H9 (cell line): ENCODE measurements around the gene PRSS27. TPM values are rescaled to one million over a fixed set of nuclear protein-coding genes. Genes with fewer than 3 reads are reported as not detected.

Source experiments
- DNase-seq: peaks from one replicate; pipeline ENCODE4 v3.0.0-alpha.2; 2017
- H2AFZ ChIP-seq: one replicate; pipeline ENCODE4 v1.6.1; 2013; ENCODE audit warnings: mild to moderate bottlenecking, low read length, control low read depth, moderate library complexity
- H2AK5ac ChIP-seq: 2 replicates; pipeline ENCODE4 v1.6.1; 2013; ENCODE audit warnings: low read length, control low read depth, mixed read lengths; ENCODE audit not compliant: insufficient read length
- H2BK120ac ChIP-seq: one replicate; pipeline ENCODE4 v1.6.1; 2013; ENCODE audit warnings: low read depth, mild to moderate bottlenecking, low read length, control low read depth, inconsistent platforms; ENCODE audit not compliant: poor library complexity, severe bottlenecking
- H2BK12ac ChIP-seq: 2 replicates; pipeline ENCODE4 v1.6.1; 2013; ENCODE audit warnings: low read length, control low read depth, mixed read lengths, low read depth; ENCODE audit not compliant: insufficient read length
- H2BK15ac ChIP-seq: 2 replicates; pipeline ENCODE4 v1.6.1; 2013; ENCODE audit warnings: low read depth, low read length, control low read depth
- H2BK20ac ChIP-seq: one replicate; pipeline ENCODE4 v1.6.1; 2013; ENCODE audit warnings: low read depth, mild to moderate bottlenecking, low read length, control low read depth, inconsistent platforms; ENCODE audit not compliant: poor library complexity, severe bottlenecking
- H2BK5ac ChIP-seq: 2 replicates; pipeline ENCODE4 v1.6.1; 2013; ENCODE audit warnings: low read length, control low read depth, mixed read lengths; ENCODE audit not compliant: insufficient read length
- H3K14ac ChIP-seq: 2 replicates; pipeline ENCODE4 v1.6.1; 2013; ENCODE audit warnings: low read length, control low read depth; ENCODE audit not compliant: insufficient read depth
- H3K18ac ChIP-seq: 2 replicates; pipeline ENCODE4 v1.6.1; 2013; ENCODE audit warnings: low read depth, mild to moderate bottlenecking, mixed read lengths, low read length, control low read depth; ENCODE audit not compliant: insufficient read length
- H3K23ac ChIP-seq: 2 replicates; pipeline ENCODE4 v1.6.1; 2013; ENCODE audit warnings: low read length, control low read depth, mixed read lengths, low read depth; ENCODE audit not compliant: insufficient read length
- H3K23me2 ChIP-seq: 2 replicates; pipeline ENCODE4 v1.6.1; 2013; ENCODE audit warnings: low read depth, mild to moderate bottlenecking, mixed read lengths, low read length, control low read depth; ENCODE audit not compliant: insufficient read length, poor library complexity, severe bottlenecking
- H3K27ac ChIP-seq: 2 replicates; pipeline ENCODE4 v1.5.1; 2013; ENCODE audit warnings: low read length, control low read depth, mixed read lengths, low read depth; ENCODE audit not compliant: insufficient read length
- H3K27me3 ChIP-seq: 2 replicates; pipeline ENCODE4 v1.6.1; 2013; ENCODE audit warnings: low read length, control low read depth, inconsistent platforms; ENCODE audit not compliant: insufficient read depth
- H3K4ac ChIP-seq: 2 replicates; pipeline ENCODE4 v1.6.1; 2013; ENCODE audit warnings: low read depth, mild to moderate bottlenecking, control low read depth, inconsistent platforms, low read length, moderate library complexity
- H3K4me1 ChIP-seq: 2 replicates; pipeline ENCODE4 v1.6.1; 2013; ENCODE audit warnings: low read length, control low read depth, inconsistent platforms; ENCODE audit not compliant: insufficient read depth
- H3K4me2 ChIP-seq: 2 replicates; pipeline ENCODE4 v1.6.1; 2013; ENCODE audit warnings: low read length, control low read depth, mixed read lengths; ENCODE audit not compliant: insufficient read length, insufficient read depth
- H3K56ac ChIP-seq: 2 replicates; pipeline ENCODE4 v1.6.1; 2013; ENCODE audit warnings: low read depth, mild to moderate bottlenecking, mixed read lengths, low read length, control low read depth; ENCODE audit not compliant: insufficient read length
- H3K79me1 ChIP-seq: 2 replicates; pipeline ENCODE4 v1.6.1; 2013; ENCODE audit warnings: low read depth, mild to moderate bottlenecking, moderate library complexity, low read length, control low read depth, inconsistent platforms; ENCODE audit not compliant: insufficient read depth, poor library complexity, severe bottlenecking
- H3K79me2 ChIP-seq: 2 replicates; pipeline ENCODE4 v1.6.1; 2013; ENCODE audit warnings: low read length, control low read depth, inconsistent platforms; ENCODE audit not compliant: insufficient read depth
- H3K9ac ChIP-seq: 2 replicates; pipeline ENCODE4 v1.6.1; 2013; ENCODE audit warnings: low read length, control low read depth, mixed read lengths; ENCODE audit not compliant: insufficient read length; ENCODE audit errors: extremely low read depth
- H3K9me3 ChIP-seq: one replicate; pipeline ENCODE4 v1.6.1; 2013; ENCODE audit warnings: low read depth, low read length, inconsistent platforms; ENCODE audit not compliant: control insufficient read depth
- H3T11ph ChIP-seq: one replicate; pipeline ENCODE4 v1.6.1; 2013; ENCODE audit warnings: mild to moderate bottlenecking, low read length, control low read depth, inconsistent platforms
- H4K20me1 ChIP-seq: one replicate; pipeline ENCODE4 v1.6.1; 2013; ENCODE audit not compliant: control insufficient read depth, insufficient read length, insufficient read depth
- H4K5ac ChIP-seq: 2 replicates; pipeline ENCODE4 v1.6.1; 2013; ENCODE audit warnings: low read depth, mild to moderate bottlenecking, mixed read lengths, low read length, control low read depth; ENCODE audit not compliant: insufficient read length
- H4K8ac ChIP-seq: replicated peaks from 2 replicates; pipeline ENCODE4 v1.6.1; 2013; ENCODE audit warnings: low read length, control low read depth, mixed read lengths, low read depth; ENCODE audit not compliant: insufficient read length
- H4K91ac ChIP-seq: 2 replicates; pipeline ENCODE4 v1.6.1; 2013; ENCODE audit warnings: low read depth, mild to moderate bottlenecking, moderate library complexity, mixed read lengths, low read length, control low read depth; ENCODE audit not compliant: insufficient read length
- H3K27ac Mint-ChIP-seq, 3 experiments: 2 replicates in 2 of 3; 3 replicates in 1 of 3; pipeline ENCODE4 v1.8.0; 2020 to 2021; ENCODE audit warnings: mixed read lengths in 3 of 3, mild to moderate bottlenecking in 1 of 3, moderate library complexity in 1 of 3
- H3K27me3 Mint-ChIP-seq: 2 replicates; pipeline ENCODE4 v1.8.0; 2021; ENCODE audit warnings: low read depth, mild to moderate bottlenecking, moderate library complexity, mixed read lengths
- H3K36me3 Mint-ChIP-seq, 3 experiments: 2 replicates in 2 of 3; 3 replicates in 1 of 3; pipeline ENCODE4 v1.8.0; 2020 to 2021; ENCODE audit warnings: low read depth in 3 of 3, mixed read lengths in 3 of 3; ENCODE audit not compliant: insufficient read depth in 1 of 3
- H3K4me1 Mint-ChIP-seq, 2 experiments: 2 replicates each; pipeline ENCODE4 v1.8.0; 2020; ENCODE audit warnings: mixed read lengths in 2 of 2
- H3K4me3 Mint-ChIP-seq, 2 experiments: 2 replicates in 1 of 2; 3 replicates in 1 of 2; pipeline ENCODE4 v1.8.0; 2020 to 2021; ENCODE audit warnings: mild to moderate bottlenecking in 2 of 2, mixed read lengths in 2 of 2, moderate library complexity in 1 of 2
- H3K9me3 Mint-ChIP-seq, 2 experiments: 2 replicates in 1 of 2; 3 replicates in 1 of 2; pipeline ENCODE4 v1.8.0; 2020; ENCODE audit warnings: mild to moderate bottlenecking in 2 of 2, mixed read lengths in 2 of 2, moderate library complexity in 1 of 2
- WGBS: extraction: QIAGEN DNeasy Blood & Tissue Kit; methylation state at CpG from one replicate; pipeline ENCODE4 v1.1.7; 2013; ENCODE audit warnings: missing lambda C conversion rate, low lambda C conversion rate, mixed read lengths; ENCODE audit not compliant: insufficient read length; ENCODE audit errors: extremely low coverage; 5-methylcytosine and 5-hydroxymethylcytosine counted together
- total RNA-seq: library from RNA; stranded (reverse); gene quantifications from 2 replicates; pipeline ENCODE4 v1.2.1, GENCODE V29; 2021
- TF ChIP-seq, protein P1 (sequence below): fragments of 200-600 bp; sonication (generic); conservative IDR thresholded peaks from 3 replicates; pipeline ENCODE4 v1.8.0; 2021; ENCODE audit warnings: antibody characterized with exemption, mild to moderate bottlenecking

PRSS27 gene
- total RNA-seq, 1 experiment from 2014 or later, result 5.0 TPM

DNA sequence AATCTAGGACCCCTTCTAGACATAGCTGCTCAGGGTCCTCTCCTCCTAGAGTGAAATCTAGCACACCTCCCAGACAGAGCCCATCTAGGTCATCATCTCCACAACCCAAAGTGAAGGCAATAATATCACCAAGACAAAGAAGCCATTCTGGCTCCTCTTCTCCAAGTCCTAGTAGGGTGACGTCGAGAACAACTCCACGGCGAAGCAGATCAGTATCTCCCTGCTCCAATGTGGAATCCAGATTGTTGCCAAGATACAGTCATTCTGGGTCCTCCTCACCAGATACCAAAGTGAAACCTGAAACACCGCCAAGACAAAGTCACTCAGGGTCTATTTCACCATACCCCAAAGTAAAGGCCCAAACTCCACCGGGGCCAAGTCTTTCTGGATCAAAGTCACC, 43.1 kb upstream of the PRSS27 start:
- Histone ChIP-seq H3K4me1 (no peaks in the 10 kb centered on the region), H3K9me3 (no peaks in the 10 kb centered on the region), H3K23me2 (no peaks in the 10 kb centered on the region), H3K56ac (no peak overlapping the region), H3K4me2 (no peak overlapping the region), H4K91ac (no peak overlapping the region), H3K9ac (no peak overlapping the region), H2BK5ac (no peak overlapping the region), H3K27me3 (no peaks in the 10 kb centered on the region), H3T11ph (no peak overlapping the region), H3K4ac (no peak overlapping the region), H4K20me1 (no peaks in the 10 kb centered on the region), H4K5ac (no peak overlapping the region), H4K8ac (no peak overlapping the region), H2BK20ac (no peak overlapping the region), H2BK15ac (no peak overlapping the region), H2BK12ac (no peak overlapping the region), H3K79me1 (peaks cover 23% of the 10 kb centered on the region), H2BK120ac (no peak overlapping the region), H3K23ac (no peak overlapping the region), H3K27ac (no peak overlapping the region), H3K79me2 (peaks cover 9% of the 10 kb centered on the region; the same call in 1 of the 2 replicates), H2AFZ (no peak overlapping the region), H3K14ac (no peak overlapping the region), H3K18ac (no peak overlapping the region), H2AK5ac (no peak overlapping the region)
- no CpG with 5 or more reads among the region's 6 CpGs for WGBS
- peaks cover 0 to 9% of the 10 kb centered on the region in 2 experiments; a peak in 2 of 4 replicates for H3K4me1 Mint-ChIP-seq
- H3K9me3 Mint-ChIP-seq, result peaks cover 34 to 57% of the 10 kb centered on the region in 2 experiments
- no peaks in the 10 kb centered on the region for H3K27me3 Mint-ChIP-seq
- H3K4me3 Mint-ChIP-seq, result no peak overlapping the region
- DNase-seq, result no peak
- no peak overlapping the region for H3K27ac Mint-ChIP-seq
- peaks cover 96 to 100% (median 100%) of the 10 kb centered on the region in 3 experiments for H3K36me3 Mint-ChIP-seq
- TF ChIP-seq, protein P1, sequence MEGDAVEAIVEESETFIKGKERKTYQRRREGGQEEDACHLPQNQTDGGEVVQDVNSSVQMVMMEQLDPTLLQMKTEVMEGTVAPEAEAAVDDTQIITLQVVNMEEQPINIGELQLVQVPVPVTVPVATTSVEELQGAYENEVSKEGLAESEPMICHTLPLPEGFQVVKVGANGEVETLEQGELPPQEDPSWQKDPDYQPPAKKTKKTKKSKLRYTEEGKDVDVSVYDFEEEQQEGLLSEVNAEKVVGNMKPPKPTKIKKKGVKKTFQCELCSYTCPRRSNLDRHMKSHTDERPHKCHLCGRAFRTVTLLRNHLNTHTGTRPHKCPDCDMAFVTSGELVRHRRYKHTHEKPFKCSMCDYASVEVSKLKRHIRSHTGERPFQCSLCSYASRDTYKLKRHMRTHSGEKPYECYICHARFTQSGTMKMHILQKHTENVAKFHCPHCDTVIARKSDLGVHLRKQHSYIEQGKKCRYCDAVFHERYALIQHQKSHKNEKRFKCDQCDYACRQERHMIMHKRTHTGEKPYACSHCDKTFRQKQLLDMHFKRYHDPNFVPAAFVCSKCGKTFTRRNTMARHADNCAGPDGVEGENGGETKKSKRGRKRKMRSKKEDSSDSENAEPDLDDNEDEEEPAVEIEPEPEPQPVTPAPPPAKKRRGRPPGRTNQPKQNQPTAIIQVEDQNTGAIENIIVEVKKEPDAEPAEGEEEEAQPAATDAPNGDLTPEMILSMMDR, result no peak
